ENCODE measurements around the gene SH3GL3.

The SH3GL3 gene

GRCh38 chr15:83665480-83665879 lies 218.3 kb downstream of the SH3GL3 start:
- Mint-ChIP-seq H3K4me1 (no peaks in the 10 kb centered on the region), H3K36me3 (ENCODE audit: low read depth) (no peaks in the 10 kb centered on the region), H3K9me3 (peaks cover 8% of the 10 kb centered on the region), H3K27ac (no peak overlapping the region), H3K4me3 (no peak overlapping the region), H3K27me3 (ENCODE audit: low read depth) (peaks cover 4% of the 10 kb centered on the region)
- TF ChIP-seq CTCF (IDR thresholded peaks at IDR 0.05; ENCODE audit: unreplicated experiment in 3 of 3), result no peak

All from nephron (organoid).